Gastrocnemius medialis (tissue), 4 donors: ENCODE data around the gene PTPRT. TPM values are rescaled to one million over a fixed set of nuclear protein-coding genes. Genes with fewer than 3 reads are reported as not detected.

Source experiments
- ATAC-seq, 2 donors: fragments of 150-250 bp; one replicate each; pipeline ENCODE4 v1.9.1; 2016
- DNase-seq, 2 donors: peaks; one replicate each; pipeline ENCODE4 v3.0.0-alpha.2; 2019
- H3K27ac ChIP-seq, 4 donors: fragments of 200-600 bp; sonication (generic); 1 replicate in 1 of 4; 2 replicates in 3 of 4; pipeline ENCODE4 v1.5.1; 2016 to 2018; ENCODE audit warnings: mild to moderate bottlenecking in 2 of 4, moderate library complexity in 1 of 4
- H3K27me3 ChIP-seq, 3 donors: fragments of 200-600 bp; sonication (generic) in 2 of 3; 1 replicate in 1 of 3; 2 replicates in 2 of 3; pipeline versions ENCODE4 v1.5.1 to v1.6.0; 2016 to 2019; ENCODE audit warnings: mild to moderate bottlenecking in 1 of 3, moderate library complexity in 1 of 3
- H3K36me3 ChIP-seq, 2 donors: fragments of 200-600 bp; sonication (generic) in 1 of 2; one replicate each; pipeline ENCODE4 v1.5.1; 2017 to 2018
- H3K4me1 ChIP-seq, 2 donors: fragments of 200-600 bp; sonication (generic) in 1 of 2; one replicate each; pipeline ENCODE4 v1.5.1; 2016 to 2017; ENCODE audit warnings: mild to moderate bottlenecking in 2 of 2
- H3K4me3 ChIP-seq, 4 donors: fragments of 200-600 bp; sonication (generic) in 3 of 4; 1 replicate in 1 of 4; 2 replicates in 3 of 4; pipeline ENCODE4 v1.5.1; 2016 to 2019; ENCODE audit warnings: mild to moderate bottlenecking in 2 of 4
- H3K9me3 ChIP-seq, 3 donors: fragments of 200-600 bp; sonication (generic) in 2 of 3; 1 replicate in 1 of 3; 2 replicates in 2 of 3; pipeline ENCODE4 v1.5.1; 2016 to 2019
- POLR2A ChIP-seq, 2 donors: fragments of 450-650 bp; IDR thresholded peaks; one replicate each; pipeline ENCODE4 v1.6.1; 2017; ENCODE audit warnings: antibody characterized with exemption in 2 of 2, mild to moderate bottlenecking in 2 of 2, moderate library complexity in 2 of 2
- in situ Hi-C, 4 donors: fragments of 200-750 bp; cut with MboI; loops; one replicate each; pipeline versions ENCODE4 v1.15.0 to v1.8.0; 2017; ENCODE audit warnings: low sequenced_read_pairs in 4 of 4
- intact Hi-C: fragments of 100-400 bp; cut with DNase I; formaldehyde crosslinking; loops from one replicate; pipeline ENCODE4 v1.15.1; 2023; ENCODE audit warnings: low total_unique reads
- total RNA-seq, 4 donors: library from RNA; depleted of rRNA; stranded (reverse); fragments of >200 nt; gene quantifications; one replicate each; pipeline versions ENCODE4 v1.1.0 to v1.2.3, GENCODE V29; 2016
- TF ChIP-seq, protein P1 (sequence below), 5 experiments: fragments of 450-650 bp in 3 of 5; fragments of 200-600 bp in 2 of 5; sonication (generic) in 2 of 5; IDR thresholded peaks in 4 of 5; conservative IDR thresholded peaks in 1 of 5; 1 replicate in 4 of 5; 2 replicates in 1 of 5; pipeline ENCODE4 v1.5.1; 2016 to 2019; ENCODE audit warnings: antibody characterized with exemption in 5 of 5, mild to moderate bottlenecking in 3 of 5, moderate library complexity in 3 of 5

Gene PTPRT
- total RNA-seq, 4 donors from 2014 or later = not detected

DNA sequence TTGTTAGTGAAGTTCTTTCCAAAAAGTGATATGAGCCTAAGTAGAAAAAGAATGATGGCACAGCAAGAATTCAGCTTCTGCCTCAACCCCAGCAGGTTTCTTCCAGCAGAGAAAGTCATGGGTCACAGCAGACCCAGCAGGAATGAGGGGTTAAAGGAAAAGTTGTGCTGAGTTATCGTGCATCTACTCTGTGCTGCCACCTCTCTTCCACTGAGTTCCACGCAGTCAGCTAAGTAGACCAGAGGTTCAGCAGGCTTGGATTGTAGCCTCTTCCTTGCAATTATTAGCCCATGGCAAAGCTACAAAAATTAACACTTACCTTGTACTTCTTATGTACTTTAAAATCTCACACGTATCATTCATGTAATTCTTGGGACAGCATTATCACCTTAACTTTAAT is 510.8 kb downstream of the PTPRT start:
- Histone ChIP-seq H3K36me3 (no peaks in the 10 kb centered on the region), H3K9me3 (no peaks in the 10 kb centered on the region), H3K27me3 (no peaks in the 10 kb centered on the region), H3K4me3 (no peak overlapping the region), H3K4me1 (no peaks in the 10 kb centered on the region), H3K27ac (no peak overlapping the region)
- DNase-seq (no peak), ATAC-seq (no peak)
- intact Hi-C loops (no loop called here), in situ Hi-C loops (no loop called here)
- TF ChIP-seq, protein P1, sequence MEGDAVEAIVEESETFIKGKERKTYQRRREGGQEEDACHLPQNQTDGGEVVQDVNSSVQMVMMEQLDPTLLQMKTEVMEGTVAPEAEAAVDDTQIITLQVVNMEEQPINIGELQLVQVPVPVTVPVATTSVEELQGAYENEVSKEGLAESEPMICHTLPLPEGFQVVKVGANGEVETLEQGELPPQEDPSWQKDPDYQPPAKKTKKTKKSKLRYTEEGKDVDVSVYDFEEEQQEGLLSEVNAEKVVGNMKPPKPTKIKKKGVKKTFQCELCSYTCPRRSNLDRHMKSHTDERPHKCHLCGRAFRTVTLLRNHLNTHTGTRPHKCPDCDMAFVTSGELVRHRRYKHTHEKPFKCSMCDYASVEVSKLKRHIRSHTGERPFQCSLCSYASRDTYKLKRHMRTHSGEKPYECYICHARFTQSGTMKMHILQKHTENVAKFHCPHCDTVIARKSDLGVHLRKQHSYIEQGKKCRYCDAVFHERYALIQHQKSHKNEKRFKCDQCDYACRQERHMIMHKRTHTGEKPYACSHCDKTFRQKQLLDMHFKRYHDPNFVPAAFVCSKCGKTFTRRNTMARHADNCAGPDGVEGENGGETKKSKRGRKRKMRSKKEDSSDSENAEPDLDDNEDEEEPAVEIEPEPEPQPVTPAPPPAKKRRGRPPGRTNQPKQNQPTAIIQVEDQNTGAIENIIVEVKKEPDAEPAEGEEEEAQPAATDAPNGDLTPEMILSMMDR (IDR thresholded peaks at IDR 0.05 in 4 of 5, conservative IDR thresholded peaks at IDR 0.05 in 1 of 5) = no peak
- no peak for TF ChIP-seq POLR2A (IDR thresholded peaks at IDR 0.05)

DNA sequence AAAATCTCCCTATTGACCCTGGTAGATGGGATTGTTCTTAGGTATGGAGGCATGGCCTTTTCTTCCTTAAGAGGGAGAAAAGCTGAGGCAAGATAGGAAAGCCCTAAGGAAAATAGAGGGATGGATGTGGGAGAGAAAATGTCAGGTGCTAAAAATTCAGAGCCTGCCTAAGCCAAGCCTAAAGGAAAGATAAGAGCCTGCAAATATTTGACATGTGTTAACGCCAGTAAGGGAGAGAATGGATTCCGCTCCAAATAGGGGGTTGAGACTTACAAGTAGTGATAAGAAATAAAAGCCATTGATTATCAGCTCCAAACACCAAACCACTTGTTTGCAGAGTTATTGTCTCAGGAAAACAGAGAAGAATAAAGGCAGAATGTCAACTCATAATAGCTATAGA is 533.6 kb downstream of the PTPRT start:
- Histone ChIP-seq H3K9me3 (no peaks in the 10 kb centered on the region), H3K4me1 (no peaks in the 10 kb centered on the region), H3K27ac (no peak overlapping the region), H3K27me3 (no peaks in the 10 kb centered on the region), H3K36me3 (no peaks in the 10 kb centered on the region), H3K4me3 (no peak overlapping the region)
- TF ChIP-seq, protein P1 (IDR thresholded peaks at IDR 0.05 in 4 of 5, conservative IDR thresholded peaks at IDR 0.05 in 1 of 5) = no peak
- TF ChIP-seq POLR2A (IDR thresholded peaks at IDR 0.05) = no peak
- in situ Hi-C loops (no loop called here), intact Hi-C loops (no loop called here)
- ATAC-seq (no peak), DNase-seq (no peak)

DNA sequence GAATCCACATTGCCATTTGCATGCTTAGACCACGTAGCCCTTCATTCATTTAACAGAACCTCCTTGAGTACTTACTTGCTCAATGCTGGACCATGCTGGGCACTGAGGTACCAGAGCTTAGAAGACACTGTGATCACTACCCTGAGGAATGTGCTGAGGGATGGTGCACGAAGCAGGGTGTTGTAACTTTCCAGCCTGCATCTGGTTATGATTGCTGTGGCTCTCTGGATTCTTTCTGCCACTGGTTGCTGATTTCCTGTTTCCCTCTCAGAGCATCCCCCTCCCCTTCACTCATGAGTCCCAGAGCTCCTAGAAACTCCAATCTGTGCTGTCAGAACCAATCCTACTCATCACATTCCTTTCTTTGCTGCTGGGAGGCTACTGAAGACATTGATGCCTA is 537.4 kb downstream of the PTPRT start:
- ATAC-seq (no peak), DNase-seq (no peak)
- no peak for TF ChIP-seq POLR2A (IDR thresholded peaks at IDR 0.05)
- TF ChIP-seq, protein P1 (IDR thresholded peaks at IDR 0.05 in 4 of 5, conservative IDR thresholded peaks at IDR 0.05 in 1 of 5) = no peak
- Histone ChIP-seq H3K9me3 (no peaks in the 10 kb centered on the region), H3K4me1 (no peaks in the 10 kb centered on the region), H3K27me3 (no peaks in the 10 kb centered on the region), H3K4me3 (no peak overlapping the region), H3K36me3 (no peaks in the 10 kb centered on the region), H3K27ac (no peak overlapping the region)
- in situ Hi-C loops = no loop called here
- intact Hi-C loops = no loop called here

DNA sequence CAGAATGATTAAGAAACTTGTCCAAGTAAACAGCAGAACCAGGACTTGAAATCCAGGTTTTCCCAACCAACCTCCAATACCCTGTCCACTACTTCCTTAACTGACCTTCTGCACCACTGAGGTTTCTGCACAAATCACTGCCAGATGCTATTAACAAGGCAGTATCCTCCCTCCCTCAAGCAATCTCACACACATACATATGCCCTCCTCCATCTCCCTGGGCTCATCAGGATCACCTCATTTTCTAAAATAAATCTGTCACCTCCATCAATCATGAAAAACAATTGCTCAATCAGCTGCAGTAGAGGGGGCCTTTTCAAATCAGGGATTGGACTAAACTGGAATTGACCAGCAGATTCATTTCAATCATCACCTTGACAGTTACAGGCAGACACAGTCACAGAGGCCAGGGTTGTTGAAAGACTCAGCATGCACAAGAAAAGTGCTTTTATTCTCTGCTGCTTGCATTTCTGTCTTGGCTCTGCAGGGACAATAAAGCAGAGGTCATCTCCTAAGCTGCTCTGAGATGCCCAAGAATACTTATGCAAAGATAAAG is 539.4 kb downstream of the PTPRT start:
- Histone ChIP-seq H3K4me3 (no peak overlapping the region), H3K9me3 (no peaks in the 10 kb centered on the region), H3K27ac (no peak overlapping the region), H3K27me3 (no peaks in the 10 kb centered on the region), H3K4me1 (no peaks in the 10 kb centered on the region), H3K36me3 (no peaks in the 10 kb centered on the region)
- in situ Hi-C loops (no loop called here), intact Hi-C loops (no loop called here)
- ATAC-seq (no peak), DNase-seq (no peak)
- TF ChIP-seq, protein P1 (IDR thresholded peaks at IDR 0.05 in 4 of 5, conservative IDR thresholded peaks at IDR 0.05 in 1 of 5) = no peak
- TF ChIP-seq POLR2A (IDR thresholded peaks at IDR 0.05) = no peak

DNA sequence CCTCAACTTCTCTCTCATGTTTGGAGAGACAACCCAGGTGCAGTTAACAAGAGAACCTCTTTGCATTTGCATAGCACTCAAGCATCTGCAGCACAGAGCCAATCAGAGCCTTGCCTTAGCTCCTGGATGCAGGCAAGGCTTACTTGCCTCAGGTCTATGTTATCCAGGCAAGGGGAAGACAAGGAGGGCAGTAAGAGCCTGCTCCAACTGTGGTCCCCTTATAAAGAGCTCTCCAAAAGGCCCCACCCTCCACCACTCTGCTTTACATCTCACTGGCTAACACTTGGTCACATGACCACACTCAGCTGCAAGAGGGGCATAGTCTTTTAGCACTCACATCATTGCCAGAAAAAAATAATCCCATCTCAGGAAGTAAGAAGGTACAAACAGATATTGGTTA is 540.0 kb downstream of the PTPRT start:
- DNase-seq (no peak), ATAC-seq (no peak)
- Histone ChIP-seq H3K4me1 (no peaks in the 10 kb centered on the region), H3K36me3 (no peaks in the 10 kb centered on the region), H3K4me3 (no peak overlapping the region), H3K27me3 (no peaks in the 10 kb centered on the region), H3K27ac (no peak overlapping the region), H3K9me3 (no peaks in the 10 kb centered on the region)
- in situ Hi-C loops (no loop called here), intact Hi-C loops (no loop called here)
- TF ChIP-seq, protein P1 (IDR thresholded peaks at IDR 0.05 in 4 of 5, conservative IDR thresholded peaks at IDR 0.05 in 1 of 5) = no peak
- no peak for TF ChIP-seq POLR2A (IDR thresholded peaks at IDR 0.05)
